NCI-H187 (cell line): ENCODE measurements around the gene PHF20.
"Not testable (repeated sequence)": the region's sequence is repeated elsewhere in the genome, so short reads cannot be mapped to it uniquely, and the experiment has no call there.

Experiments used
- DNase-seq, 2 experiments: peaks; one replicate each; lab custom pipeline; 2025; lab: John Stamatoyannopoulos, UW

Gene PHF20

GRCh38 chr20:35885212-35885611 is 113.4 kb downstream of the PHF20 start:
- DNase-seq: no peak

DNA sequence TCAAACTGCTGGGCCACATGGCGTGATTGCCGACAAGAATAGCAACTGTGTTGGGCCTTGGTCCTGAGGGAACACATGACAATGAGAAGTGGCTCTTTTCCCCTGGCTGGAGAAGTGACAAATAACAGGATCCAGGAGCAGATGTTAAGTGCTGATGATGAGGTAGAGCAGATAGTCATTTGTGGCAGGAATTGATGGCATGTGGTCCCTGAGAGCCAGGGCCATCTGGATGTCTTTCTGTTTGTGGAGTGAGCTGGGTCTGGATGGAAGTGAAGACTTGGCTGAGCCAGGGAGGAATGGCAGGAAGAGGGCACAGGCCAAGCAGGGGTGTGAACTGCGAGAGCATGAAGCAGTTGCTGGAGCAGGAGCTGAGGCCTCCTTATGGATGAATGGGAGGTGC is 114.7 kb downstream of the PHF20 start:
- no peak for DNase-seq

DNA sequence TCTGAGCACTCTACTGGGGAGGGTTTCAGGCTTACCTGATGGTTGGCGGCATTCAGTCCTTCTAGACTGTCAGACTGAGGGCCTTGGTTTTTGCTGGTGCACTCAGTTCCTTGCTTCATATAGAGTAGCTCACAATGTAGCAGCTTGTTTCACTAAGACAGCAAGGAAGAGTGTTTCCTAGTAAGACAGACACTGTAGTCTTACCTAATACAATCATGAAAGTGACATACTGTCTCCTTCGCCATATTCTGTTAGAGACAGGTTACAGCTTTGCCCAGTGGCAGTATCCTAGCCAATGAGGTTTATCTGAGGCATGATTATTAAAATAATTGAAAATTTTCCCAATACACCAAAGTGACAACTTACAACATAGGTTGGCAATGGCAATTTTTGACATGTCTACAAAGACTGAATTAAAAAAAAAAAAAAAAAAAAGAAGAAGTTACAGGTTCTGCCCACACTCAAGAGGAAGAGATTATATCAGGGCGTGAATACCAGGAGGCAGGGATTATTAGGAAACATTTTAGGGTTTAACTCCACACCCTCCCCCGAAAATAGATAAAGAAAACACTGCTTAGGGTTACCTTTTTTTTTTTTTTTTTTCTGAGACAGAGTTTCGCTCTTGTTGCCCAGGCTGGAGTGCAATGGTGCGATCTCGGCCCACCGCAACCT is 115.7 kb downstream of the PHF20 start:
- no peak for DNase-seq

GRCh38 chr20:35888657-35889056 is 116.8 kb downstream of the PHF20 start:
- DNase-seq: no peak

GRCh38 chr20:35891375-35891774 is 119.6 kb downstream of the PHF20 start:
- DNase-seq: no peak

DNA sequence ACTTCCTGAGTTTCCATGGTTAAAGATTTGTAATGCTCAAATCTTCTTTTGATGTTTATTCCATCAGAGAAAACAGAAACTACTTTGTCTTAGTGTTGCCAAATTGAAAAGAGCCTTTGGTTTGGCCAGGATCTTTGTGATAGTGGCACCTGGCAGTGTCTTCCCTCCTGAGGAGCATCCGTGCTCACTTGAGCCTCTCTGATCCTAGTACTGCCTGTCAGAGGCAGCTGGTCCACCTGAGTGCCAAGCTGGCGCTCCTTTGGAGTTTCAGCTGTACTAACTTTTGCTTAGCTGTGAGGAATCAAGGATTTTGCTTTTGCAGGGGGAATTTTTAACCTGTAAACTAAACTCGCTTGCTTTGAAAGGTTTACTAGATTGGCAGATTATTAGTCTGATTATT is 121.1 kb downstream of the PHF20 start:
- DNase-seq: no peak

DNA sequence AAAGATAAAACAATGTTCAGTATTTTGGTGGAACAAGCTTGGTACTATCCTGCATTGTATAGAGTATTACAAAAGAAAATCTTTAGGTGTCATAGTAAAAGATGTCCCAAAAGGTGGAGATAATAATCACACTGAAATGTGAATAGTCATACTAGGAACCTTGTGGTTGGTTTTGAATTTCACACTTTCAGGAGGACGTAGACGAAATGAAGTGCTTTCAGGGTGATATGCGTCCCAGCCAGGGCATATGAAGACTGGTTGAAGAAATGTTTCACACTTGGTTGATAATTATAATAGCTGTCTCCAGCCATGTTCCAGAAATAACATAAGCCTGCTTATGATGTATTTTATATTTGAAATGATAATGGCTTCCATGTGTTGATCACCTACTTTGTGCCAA is 122.1 kb downstream of the PHF20 start:
- no peak for DNase-seq

DNA sequence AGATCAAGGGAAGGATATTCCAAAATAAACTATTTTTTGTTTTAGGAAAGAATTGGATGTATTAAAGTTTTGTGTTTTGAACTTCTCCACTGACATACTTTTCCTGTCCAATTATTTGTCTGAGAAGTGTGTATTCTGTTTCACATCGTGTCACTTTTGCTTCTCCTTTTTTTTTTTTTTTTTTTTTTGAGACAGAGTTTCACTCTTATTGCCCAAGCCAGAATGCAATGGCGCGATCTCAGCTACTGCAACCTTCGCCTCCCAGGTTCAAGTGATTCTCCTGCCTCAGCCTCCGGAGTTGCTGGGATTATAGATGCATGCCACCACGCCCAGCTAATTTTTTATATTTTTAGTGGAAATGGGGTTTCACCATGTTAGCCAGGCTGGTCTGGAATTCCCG is 123.7 kb downstream of the PHF20 start:
- not testable (repeated sequence) for DNase-seq

GRCh38 chr20:35899064-35899463 is 127.2 kb downstream of the PHF20 start:
- DNase-seq: no peak

DNA sequence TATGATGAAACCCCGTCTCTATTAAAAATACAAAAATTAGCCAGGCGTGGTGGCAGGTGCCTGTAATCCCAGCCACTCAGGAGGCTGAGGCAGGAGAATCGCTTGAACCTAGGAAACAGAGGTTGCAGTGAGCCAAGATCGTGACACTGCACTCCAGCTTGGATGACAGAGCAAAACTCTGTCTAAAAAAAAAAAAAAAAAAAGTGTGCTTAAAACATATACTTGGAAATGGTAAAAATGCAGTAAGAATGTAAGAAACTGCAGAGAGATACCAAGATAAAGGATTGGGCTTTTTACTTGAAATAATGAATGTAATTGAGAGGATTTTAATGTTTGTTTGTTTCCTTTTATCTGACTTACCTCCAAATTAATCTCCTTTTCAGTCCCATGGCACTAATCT is 129.4 kb downstream of the PHF20 start:
- DNase-seq: not testable (repeated sequence)

- DNase-seq: no peak
Measured at GRCh38 chr20:35901678-35902544, 130.1 kb downstream of the PHF20 start.

DNA sequence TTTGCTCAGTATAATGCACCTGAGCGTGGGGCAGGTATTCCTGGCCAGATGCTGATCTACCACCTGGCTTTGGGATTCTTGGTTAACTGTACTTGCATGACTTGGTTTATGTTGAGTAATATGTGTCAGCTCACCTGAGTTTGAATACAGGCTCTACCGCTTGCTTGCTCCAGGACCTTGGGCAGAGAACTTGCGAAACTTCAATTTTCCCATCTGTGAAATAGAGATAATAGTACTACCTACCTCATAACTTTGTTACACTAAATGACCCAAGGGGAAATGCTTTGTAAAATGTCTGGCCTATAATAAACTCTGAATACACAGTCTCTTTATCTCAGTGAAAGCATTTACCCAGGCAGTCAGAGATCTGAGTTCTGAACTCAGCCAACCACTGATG is 130.7 kb downstream of the PHF20 start:
- no peak for DNase-seq

DNA sequence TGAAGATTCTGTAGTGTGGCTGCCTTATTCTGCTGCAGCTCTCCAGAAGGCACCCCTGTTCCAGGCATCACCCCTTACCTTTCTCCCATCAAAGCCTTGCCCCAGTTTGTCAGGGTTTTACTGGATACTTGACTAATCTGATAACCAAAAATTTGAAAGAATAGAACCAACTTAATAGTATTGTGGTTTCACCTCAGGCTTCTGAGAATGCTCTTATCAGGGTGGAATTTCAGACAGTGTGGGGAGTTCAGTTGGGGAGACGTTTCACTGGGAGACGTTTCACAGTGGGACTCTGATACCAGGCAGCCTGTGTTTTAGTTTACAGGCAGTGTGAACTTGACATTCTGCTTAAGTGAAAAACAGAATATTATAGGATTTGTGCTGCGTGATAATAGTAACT is 132.0 kb downstream of the PHF20 start:
- no peak for DNase-seq

GRCh38 chr20:35904982-35905663 is 133.3 kb downstream of the PHF20 start:
- no peak for DNase-seq

GRCh38 chr20:35907017-35907701 is 135.3 kb downstream of the PHF20 start:
- DNase-seq: no peak

GRCh38 chr20:35908007-35908406 is 136.2 kb downstream of the PHF20 start:
- no peak for DNase-seq

- DNase-seq: no peak
Measured at GRCh38 chr20:35909176-35909575, 137.4 kb downstream of the PHF20 start.

- DNase-seq: no peak
Measured at GRCh38 chr20:35909796-35910195, 138.0 kb downstream of the PHF20 start.

GRCh38 chr20:35910254-35910653 is 138.4 kb downstream of the PHF20 start:
- no peak for DNase-seq

GRCh38 chr20:35912881-35913280 is 141.1 kb downstream of the PHF20 start:
- no peak for DNase-seq

- DNase-seq: no peak
Measured at GRCh38 chr20:35917077-35917476, 145.3 kb downstream of the PHF20 start.

DNA sequence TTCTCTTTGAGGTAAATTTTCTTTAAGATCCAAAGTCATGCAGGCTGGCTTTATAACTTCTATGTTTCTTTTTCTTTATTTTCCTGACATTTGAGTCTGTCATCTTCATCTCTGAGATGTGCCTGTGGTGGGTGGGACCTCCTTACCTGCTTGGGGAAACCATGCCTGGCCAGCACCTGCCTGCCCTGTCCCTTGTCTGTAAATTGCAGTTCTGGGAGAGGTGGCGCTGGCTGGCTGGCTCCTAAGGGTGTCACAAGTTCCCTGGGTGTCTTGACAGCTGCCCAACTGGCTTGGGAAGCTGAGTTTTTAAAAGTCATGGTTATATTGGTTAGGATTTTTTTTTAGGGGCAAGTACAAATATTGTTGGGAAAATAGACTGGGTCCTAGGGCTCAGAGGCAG is 146.2 kb downstream of the PHF20 start:
- DNase-seq: no peak
